HFF-Myc (cell line): ENCODE measurements around the gene ARL15.

Experiments
- DNase-seq: peaks from one replicate; pipeline ENCODE4 v3.0.0-alpha.2; 2011; ENCODE audit warnings: low read depth; ENCODE audit errors: extremely low read depth
- H3K4me3 ChIP-seq: replicated peaks from 2 replicates; pipeline ENCODE4 v1.5.1; 2011; ENCODE audit warnings: low read depth, mild to moderate bottlenecking, control low read depth, low read length
- CTCF ChIP-seq: IDR thresholded peaks from 2 replicates; pipeline ENCODE4 v1.5.1; 2012; ENCODE audit warnings: mild to moderate bottlenecking, low read depth, low read length, control low read depth; ENCODE audit errors: missing control alignments

ARL15 gene

GRCh38 chr5:54270326-54270725, 40.0 kb downstream of the ARL15 start:
- no peak for TF ChIP-seq CTCF
- DNase-seq: no peak
- no peak overlapping the region for H3K4me3 ChIP-seq

- H3K4me3 ChIP-seq: no peak overlapping the region
- no peak for TF ChIP-seq CTCF
- no peak for DNase-seq
These were observed 45.8 kb downstream of the ARL15 start for GRCh38 chr5:54264574-54264973.

GRCh38 chr5:54263447-54263846, 46.9 kb downstream of the ARL15 start:
- H3K4me3 ChIP-seq: no peak overlapping the region
- no peak for DNase-seq
- no peak for TF ChIP-seq CTCF

- no peak overlapping the region for H3K4me3 ChIP-seq
- no peak for DNase-seq
- no peak for TF ChIP-seq CTCF
These were observed 48.8 kb downstream of the ARL15 start for GRCh38 chr5:54261596-54261995.

- no peak for DNase-seq
- no peak for TF ChIP-seq CTCF
- H3K4me3 ChIP-seq: no peak overlapping the region
These were observed 50.4 kb downstream of the ARL15 start for GRCh38 chr5:54259981-54260380.

- no peak overlapping the region for H3K4me3 ChIP-seq
- DNase-seq: no peak
- no peak for TF ChIP-seq CTCF
These were observed 51.3 kb downstream of the ARL15 start for GRCh38 chr5:54259090-54259489.

GRCh38 chr5:54257366-54258118, 52.8 kb downstream of the ARL15 start:
- no peak overlapping the region for H3K4me3 ChIP-seq
- TF ChIP-seq CTCF: no peak
- DNase-seq: no peak
